HepG2 (cell line): ENCODE data around the gene GALNT9. TPM values are rescaled to one million over a fixed set of nuclear protein-coding genes. Genes with fewer than 3 reads are reported as not detected.

Experiments
- ETS1 ChIP-seq: sonication (generic); formaldehyde crosslinking; IDR thresholded peaks from 2 replicates; pipeline ENCODE4 v1.4.0; 2020; ENCODE audit warnings: missing genetic modification reagents
- ETV5 ChIP-seq: IDR thresholded peaks from 2 replicates; pipeline ENCODE4 v1.6.1; 2018; ENCODE audit warnings: missing biosample characterization, missing genetic modification reagents, inconsistent platforms, borderline replicate concordance
- HNRNPLL ChIP-seq: fragments of 200-400 bp; formaldehyde crosslinking; IDR thresholded peaks from 2 replicates; pipeline ENCODE4 v1.6.1; 2017; ENCODE audit warnings: mild to moderate bottlenecking, low read depth, low read length; ENCODE audit not compliant: poor library complexity, severe bottlenecking
- POLR2AphosphoS5 ChIP-seq: IDR thresholded peaks from 2 replicates; pipeline ENCODE4 v1.6.1; 2012; ENCODE audit warnings: low read depth, low read length
- TBX2 ChIP-seq: sonication (generic); formaldehyde crosslinking; IDR thresholded peaks from 2 replicates; pipeline ENCODE4 v1.5.0; 2020; ENCODE audit warnings: missing genetic modification reagents, mild to moderate bottlenecking, borderline replicate concordance
- polyA plus RNA-seq, 8 experiments: library from polyadenylated mRNA; depleted of rRNA in 3 of 8; stranded (reverse) in 7 of 8; unstranded in 1 of 8; fragments of >200 nt; fragmentation: Illumina TruSeq in 4 of 8; extraction: Trizol in 4 of 8; gene quantifications; 2 replicates each; pipeline versions ENCODE4 v1.2.1 to v1.2.3, GENCODE V29; 2011 to 2016; ENCODE audit warnings: low read depth in 4 of 8, missing spikeins in 1 of 8, mixed read lengths in 1 of 8; ENCODE audit not compliant: insufficient read depth in 1 of 8
- small RNA-seq, 3 experiments: library from RNA; depleted of rRNA; stranded (forward); fragments of <200 nt; gene quantifications; one replicate each; pipeline ENCODE3, GENCODE V24; 2012; ENCODE audit warnings: low read depth in 2 of 3, low replicate concordance in 1 of 3; ENCODE audit not compliant: insufficient read length in 3 of 3, insufficient read depth in 2 of 3
- total RNA-seq, 5 experiments: library from RNA; depleted of rRNA; stranded (reverse); fragments of >200 nt; fragmentation: Illumina TruSeq; extraction: Trizol; gene quantifications; 2 replicates each; pipeline ENCODE4 v1.2.3, GENCODE V29; 2016; ENCODE audit warnings: low read depth in 1 of 5
- TF ChIP-seq, protein P1 (sequence below): sonication (generic); formaldehyde crosslinking; IDR thresholded peaks from 2 replicates; pipeline ENCODE4 v1.5.0; 2020; ENCODE audit warnings: missing genetic modification reagents

The GALNT9 gene
- total and polyA plus RNA-seq, 2 of the 13 experiments (the other 11 are each of a cell fraction or from before 2014, with no cell fraction given) = 0.04 TPM; not detected in 1

DNA sequence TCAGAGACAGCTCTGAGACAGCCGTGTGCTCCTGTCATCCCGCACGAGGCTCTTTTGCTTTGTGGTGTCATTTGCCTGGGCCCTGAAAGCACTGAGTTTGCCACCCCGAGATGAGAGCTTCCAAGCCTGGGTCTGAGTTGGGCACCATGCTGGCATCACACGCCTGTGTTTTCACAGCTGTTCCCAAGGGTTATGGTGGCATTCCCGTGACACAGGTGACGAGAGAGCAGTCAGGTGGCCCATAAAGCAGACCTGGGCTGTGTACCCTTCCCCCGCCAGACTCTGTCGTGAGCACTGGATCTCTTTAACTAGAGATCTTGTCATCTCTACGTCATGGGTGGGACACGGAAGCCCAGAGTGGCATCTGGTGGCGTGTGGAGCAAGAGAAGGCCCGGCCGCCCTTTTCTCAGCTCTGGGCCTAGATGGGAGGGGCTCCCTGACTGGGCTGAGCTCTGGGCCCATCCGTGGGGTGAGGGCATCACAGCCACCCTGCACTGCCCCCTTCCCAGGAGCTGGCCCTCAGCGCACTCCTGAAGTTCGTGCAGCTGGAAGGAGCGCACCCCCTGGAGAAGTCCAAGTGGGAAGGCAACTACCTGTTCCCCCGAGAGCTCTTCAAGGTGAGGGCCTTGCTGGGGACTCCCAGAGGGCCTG, 182.5 kb downstream of the GALNT9 start (continued):
- TF ChIP-seq HNRNPLL (no peak), POLR2AphosphoS5 (no peak), ETV5 (CRISPR knock-in tag) (no peak), TBX2 (CRISPR knock-in tag) (no peak), ETS1 (no peak)
- TF ChIP-seq, protein P1, sequence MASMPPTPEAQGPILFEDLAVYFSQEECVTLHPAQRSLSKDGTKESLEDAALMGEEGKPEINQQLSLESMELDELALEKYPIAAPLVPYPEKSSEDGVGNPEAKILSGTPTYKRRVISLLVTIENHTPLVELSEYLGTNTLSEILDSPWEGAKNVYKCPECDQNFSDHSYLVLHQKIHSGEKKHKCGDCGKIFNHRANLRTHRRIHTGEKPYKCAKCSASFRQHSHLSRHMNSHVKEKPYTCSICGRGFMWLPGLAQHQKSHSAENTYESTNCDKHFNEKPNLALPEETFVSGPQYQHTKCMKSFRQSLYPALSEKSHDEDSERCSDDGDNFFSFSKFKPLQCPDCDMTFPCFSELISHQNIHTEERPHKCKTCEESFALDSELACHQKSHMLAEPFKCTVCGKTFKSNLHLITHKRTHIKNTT (CRISPR knock-in tag) = no peak

Small RNAs within 50 kb of the gene (small RNA-seq; reads per million reads assigned to genes)
- 0 reads per million in 3 experiments for gene AC138466.3

Other genes with a start within 250 kb of the GALNT9 start
- gene DDX51, start 185.3 kb downstream of the GALNT9 start, total RNA-seq (2016; rRNA removed; fragmentation: Illumina TruSeq; extraction: Trizol) = 3.5 and 10.1 TPM in 2 replicates
- 10.1 and 11.6 TPM in 2 replicates for gene DDX51, start 185.3 kb downstream of the GALNT9 start, polyA plus RNA-seq (2011; rRNA removed)
- 12.1 and 14.6 TPM in 2 replicates for gene NOC4L, start 185.1 kb downstream of the GALNT9 start, total RNA-seq (2016; rRNA removed; fragmentation: Illumina TruSeq; extraction: Trizol)
- 4.3 and 4.6 TPM in 2 replicates for gene NOC4L, start 185.1 kb downstream of the GALNT9 start, polyA plus RNA-seq (2011; rRNA removed)
- gene FBRSL1, start 160.6 kb upstream of the GALNT9 start, total RNA-seq (2016; rRNA removed; fragmentation: Illumina TruSeq; extraction: Trizol) = 3.7 and 7.9 TPM in 2 replicates
- 3.6 and 4.9 TPM in 2 replicates for gene FBRSL1, start 160.6 kb upstream of the GALNT9 start, polyA plus RNA-seq (2011; rRNA removed)